SK-N-SH treated with all-trans-retinoic acid at 6 μM for 48 hours (cell line): ENCODE data around the gene CDK12.
"Not testable (repeated sequence)": the region's sequence is repeated elsewhere in the genome, so short reads cannot be mapped to it uniquely, and the experiment has no call there.

Experiments
- ARNTL ChIP-seq: fragments of 450-650 bp; formaldehyde crosslinking; IDR thresholded peaks from 2 replicates; pipeline ENCODE4 v1.5.0; 2020; ENCODE audit warnings: low read depth, mild to moderate bottlenecking, moderate library complexity, borderline replicate concordance
- CREB5 ChIP-seq: fragments of 250-450 bp; sonication (Bioruptor Pico); IDR thresholded peaks from 2 replicates; pipeline ENCODE4 v1.5.1; 2020; ENCODE audit warnings: low read depth, mild to moderate bottlenecking, moderate library complexity
- ESRRG ChIP-seq: fragments of 250-450 bp; sonication (Bioruptor Pico); IDR thresholded peaks from 2 replicates; pipeline ENCODE4 v1.6.1; 2021; ENCODE audit warnings: mild to moderate bottlenecking
- GLIS3 ChIP-seq: fragments of 250-450 bp; sonication (Bioruptor Pico); IDR thresholded peaks from 2 replicates; pipeline ENCODE4 v1.5.0; 2020; ENCODE audit warnings: mild to moderate bottlenecking, moderate library complexity
- ISL1 ChIP-seq: fragments of 250-450 bp; sonication (Bioruptor Pico); IDR thresholded peaks from 2 replicates; pipeline ENCODE4 v2.1.2; 2022; ENCODE audit warnings: mild to moderate bottlenecking, moderate library complexity
- PPARA ChIP-seq: fragments of 250-450 bp; sonication (Bioruptor Pico); IDR thresholded peaks from 2 replicates; pipeline ENCODE4 v1.5.0; 2020; ENCODE audit warnings: mild to moderate bottlenecking, borderline replicate concordance
- RARB ChIP-seq: fragments of 250-450 bp; sonication (Bioruptor Pico); IDR thresholded peaks from 2 replicates; pipeline ENCODE4 v1.8.0; 2021; ENCODE audit warnings: mild to moderate bottlenecking, moderate library complexity
- SNAI2 ChIP-seq: fragments of 250-450 bp; sonication (Bioruptor Pico); IDR thresholded peaks from 2 replicates; pipeline ENCODE4 v1.5.0; 2020; ENCODE audit warnings: mild to moderate bottlenecking, moderate library complexity
- ZFP3 ChIP-seq: fragments of 250-450 bp; sonication (Bioruptor Pico); IDR thresholded peaks from 2 replicates; pipeline ENCODE4 v1.5.0; 2020; ENCODE audit warnings: mild to moderate bottlenecking, moderate library complexity
- TF ChIP-seq, protein P1 (sequence below): fragments of 250-450 bp; sonication (Bioruptor Pico); IDR thresholded peaks from 2 replicates; pipeline ENCODE4 v1.5.0; 2020; ENCODE audit warnings: mild to moderate bottlenecking, moderate library complexity
- TF ChIP-seq, protein P2 (sequence below): fragments of 250-450 bp; sonication (Bioruptor Pico); IDR thresholded peaks from 2 replicates; pipeline ENCODE4 v1.8.0; 2020; ENCODE audit warnings: mild to moderate bottlenecking, moderate library complexity, borderline replicate concordance

GRCh38 chr17:39544361-39544760 is 83.1 kb downstream of the CDK12 start:
- TF ChIP-seq ISL1 (CRISPR knock-in tag); ESRRG (CRISPR knock-in tag); GLIS3 (CRISPR knock-in tag); ARNTL; PPARA (CRISPR knock-in tag); ZFP3 (CRISPR knock-in tag); RARB (CRISPR knock-in tag); CREB5 (CRISPR knock-in tag); SNAI2: not testable (repeated sequence)
- TF ChIP-seq, protein P1, sequence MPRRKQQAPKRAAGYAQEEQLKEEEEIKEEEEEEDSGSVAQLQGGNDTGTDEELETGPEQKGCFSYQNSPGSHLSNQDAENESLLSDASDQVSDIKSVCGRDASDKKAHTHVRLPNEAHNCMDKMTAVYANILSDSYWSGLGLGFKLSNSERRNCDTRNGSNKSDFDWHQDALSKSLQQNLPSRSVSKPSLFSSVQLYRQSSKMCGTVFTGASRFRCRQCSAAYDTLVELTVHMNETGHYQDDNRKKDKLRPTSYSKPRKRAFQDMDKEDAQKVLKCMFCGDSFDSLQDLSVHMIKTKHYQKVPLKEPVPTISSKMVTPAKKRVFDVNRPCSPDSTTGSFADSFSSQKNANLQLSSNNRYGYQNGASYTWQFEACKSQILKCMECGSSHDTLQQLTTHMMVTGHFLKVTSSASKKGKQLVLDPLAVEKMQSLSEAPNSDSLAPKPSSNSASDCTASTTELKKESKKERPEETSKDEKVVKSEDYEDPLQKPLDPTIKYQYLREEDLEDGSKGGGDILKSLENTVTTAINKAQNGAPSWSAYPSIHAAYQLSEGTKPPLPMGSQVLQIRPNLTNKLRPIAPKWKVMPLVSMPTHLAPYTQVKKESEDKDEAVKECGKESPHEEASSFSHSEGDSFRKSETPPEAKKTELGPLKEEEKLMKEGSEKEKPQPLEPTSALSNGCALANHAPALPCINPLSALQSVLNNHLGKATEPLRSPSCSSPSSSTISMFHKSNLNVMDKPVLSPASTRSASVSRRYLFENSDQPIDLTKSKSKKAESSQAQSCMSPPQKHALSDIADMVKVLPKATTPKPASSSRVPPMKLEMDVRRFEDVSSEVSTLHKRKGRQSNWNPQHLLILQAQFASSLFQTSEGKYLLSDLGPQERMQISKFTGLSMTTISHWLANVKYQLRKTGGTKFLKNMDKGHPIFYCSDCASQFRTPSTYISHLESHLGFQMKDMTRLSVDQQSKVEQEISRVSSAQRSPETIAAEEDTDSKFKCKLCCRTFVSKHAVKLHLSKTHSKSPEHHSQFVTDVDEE (CRISPR knock-in tag) = not testable (repeated sequence)
- TF ChIP-seq, protein P2, sequence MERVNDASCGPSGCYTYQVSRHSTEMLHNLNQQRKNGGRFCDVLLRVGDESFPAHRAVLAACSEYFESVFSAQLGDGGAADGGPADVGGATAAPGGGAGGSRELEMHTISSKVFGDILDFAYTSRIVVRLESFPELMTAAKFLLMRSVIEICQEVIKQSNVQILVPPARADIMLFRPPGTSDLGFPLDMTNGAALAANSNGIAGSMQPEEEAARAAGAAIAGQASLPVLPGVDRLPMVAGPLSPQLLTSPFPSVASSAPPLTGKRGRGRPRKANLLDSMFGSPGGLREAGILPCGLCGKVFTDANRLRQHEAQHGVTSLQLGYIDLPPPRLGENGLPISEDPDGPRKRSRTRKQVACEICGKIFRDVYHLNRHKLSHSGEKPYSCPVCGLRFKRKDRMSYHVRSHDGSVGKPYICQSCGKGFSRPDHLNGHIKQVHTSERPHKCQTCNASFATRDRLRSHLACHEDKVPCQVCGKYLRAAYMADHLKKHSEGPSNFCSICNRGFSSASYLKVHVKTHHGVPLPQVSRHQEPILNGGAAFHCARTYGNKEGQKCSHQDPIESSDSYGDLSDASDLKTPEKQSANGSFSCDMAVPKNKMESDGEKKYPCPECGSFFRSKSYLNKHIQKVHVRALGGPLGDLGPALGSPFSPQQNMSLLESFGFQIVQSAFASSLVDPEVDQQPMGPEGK (CRISPR knock-in tag) = not testable (repeated sequence)
